NCI-H146 (cell line): ENCODE data around the gene RCSD1.

ENCODE experiments used
- DNase-seq: peaks from one replicate; lab custom pipeline; 2025; lab: John Stamatoyannopoulos, UW

RCSD1 gene

DNA sequence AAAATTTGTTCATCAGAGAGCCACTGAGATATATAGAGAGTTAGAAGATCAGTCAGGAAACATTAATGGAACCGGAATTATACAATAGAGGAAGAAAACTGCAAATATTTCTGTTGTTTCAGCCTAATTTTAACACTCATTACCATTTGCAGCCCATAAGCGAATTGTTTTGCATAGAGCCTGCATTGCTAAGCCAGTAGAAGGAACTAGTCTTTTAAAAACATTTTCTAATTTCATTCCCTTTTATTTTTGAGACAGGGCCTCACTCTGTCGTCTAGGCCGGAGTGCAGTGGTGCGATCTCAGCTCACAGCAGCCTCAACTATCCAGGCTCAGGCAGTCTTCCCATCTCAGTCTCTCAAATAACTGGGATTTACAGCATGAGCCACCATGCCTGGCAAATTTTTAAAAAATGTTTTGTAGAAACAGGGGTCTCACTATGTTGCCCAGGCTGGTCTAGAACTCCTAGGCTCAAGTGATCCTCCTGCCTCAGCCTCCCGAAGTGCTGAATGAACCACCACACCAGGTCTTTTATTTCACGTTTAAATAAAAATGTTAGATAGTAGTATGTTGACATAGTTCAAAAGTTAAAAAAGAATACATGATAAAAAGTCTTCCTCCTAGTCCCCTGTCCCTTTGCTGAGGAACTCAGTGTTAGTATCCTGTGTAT lies 117.1 kb downstream of the RCSD1 start:
- no peak for DNase-seq

DNA sequence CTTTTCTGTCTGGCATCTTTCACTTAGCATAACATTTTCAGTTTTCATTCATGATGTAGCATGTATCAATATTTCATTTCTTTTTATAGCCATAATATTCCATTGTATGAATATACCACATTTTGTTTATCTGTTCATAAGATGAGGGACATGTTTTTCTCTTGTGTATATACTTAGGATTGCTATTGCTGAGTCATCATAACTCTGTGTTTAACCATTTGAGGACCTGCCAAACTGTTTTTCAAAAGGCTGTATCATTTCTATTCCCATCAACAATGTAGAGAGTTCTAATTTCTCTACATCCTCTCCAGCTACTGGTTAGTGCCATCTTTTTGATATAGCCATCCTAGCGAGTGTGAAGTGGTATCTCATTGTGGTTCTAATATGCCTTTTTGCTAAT lies 118.0 kb downstream of the RCSD1 start:
- no peak for DNase-seq

DNA sequence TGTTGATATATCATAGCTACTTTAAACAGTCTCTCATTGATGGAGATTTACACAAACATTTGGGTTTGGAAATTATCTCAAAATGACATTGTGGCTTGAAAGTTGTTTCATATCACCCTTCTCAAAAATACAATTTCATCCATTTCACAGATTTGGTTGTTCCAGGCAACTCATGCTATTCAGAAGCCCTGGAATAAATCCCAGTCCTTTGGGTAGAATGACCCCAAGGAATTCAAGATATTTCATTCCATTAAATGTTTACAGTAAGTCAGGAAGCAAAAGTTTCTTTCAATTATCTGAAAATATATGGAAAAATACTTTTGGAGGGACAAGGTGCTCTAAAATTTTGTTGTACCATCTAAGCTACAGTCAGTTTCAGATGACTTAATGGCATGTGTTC lies 118.9 kb downstream of the RCSD1 start:
- DNase-seq: no peak

DNA sequence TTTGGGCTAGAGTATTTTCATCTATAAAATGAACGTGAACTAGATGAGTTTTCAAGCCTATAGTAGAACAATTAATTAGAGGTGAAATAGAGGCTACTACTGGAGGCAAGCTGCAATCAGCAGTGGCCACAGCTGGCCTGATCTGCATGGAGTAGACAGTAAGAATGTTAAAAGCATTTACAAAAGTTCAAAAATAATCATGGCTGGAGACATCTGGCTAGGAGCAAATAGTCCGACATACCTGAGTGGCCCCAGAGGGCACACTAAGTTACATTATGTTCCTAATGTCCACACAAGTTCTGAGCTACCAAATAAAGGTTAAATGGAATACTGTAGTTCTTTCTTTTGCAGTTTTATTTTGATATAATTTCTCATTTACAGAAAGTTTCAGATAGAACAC lies 119.7 kb downstream of the RCSD1 start:
- DNase-seq: no peak

DNA sequence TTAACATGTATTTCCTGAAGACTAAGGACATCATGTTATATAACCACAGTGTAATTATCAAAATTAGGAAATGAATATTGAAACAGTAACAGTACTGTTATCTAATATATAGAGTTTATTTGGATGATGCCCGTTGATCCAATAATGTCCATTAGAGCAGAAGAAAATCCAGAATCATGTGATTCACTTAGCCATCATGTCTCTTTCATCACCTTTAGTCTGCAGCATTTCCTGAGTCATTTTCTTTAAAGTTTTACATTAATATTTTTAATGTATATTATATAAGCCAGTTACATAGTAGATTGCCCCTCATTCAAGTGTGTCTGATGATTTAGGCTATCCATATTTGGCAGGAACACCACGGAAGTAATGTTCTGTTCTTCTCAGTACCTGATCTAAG lies 120.6 kb downstream of the RCSD1 start:
- DNase-seq: no peak

DNA sequence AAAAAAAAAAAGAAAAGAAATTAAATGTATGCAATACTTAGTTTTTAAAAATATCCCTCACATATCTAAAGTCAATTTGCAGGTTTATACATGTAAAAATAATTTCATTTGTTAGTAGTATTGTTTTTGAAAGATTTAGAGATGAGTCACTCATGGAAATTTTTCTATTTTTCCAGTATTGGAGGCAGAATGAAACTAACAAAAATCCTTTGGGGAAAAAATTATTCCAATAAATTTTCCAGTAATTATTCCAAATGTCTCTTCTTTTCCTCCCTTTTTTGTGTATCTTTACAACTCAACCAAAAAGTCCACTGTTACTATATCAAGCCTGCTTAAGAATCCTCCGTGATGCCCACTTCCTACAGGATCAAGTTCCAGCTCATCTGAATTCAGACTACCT lies 121.6 kb downstream of the RCSD1 start:
- DNase-seq: no peak

DNA sequence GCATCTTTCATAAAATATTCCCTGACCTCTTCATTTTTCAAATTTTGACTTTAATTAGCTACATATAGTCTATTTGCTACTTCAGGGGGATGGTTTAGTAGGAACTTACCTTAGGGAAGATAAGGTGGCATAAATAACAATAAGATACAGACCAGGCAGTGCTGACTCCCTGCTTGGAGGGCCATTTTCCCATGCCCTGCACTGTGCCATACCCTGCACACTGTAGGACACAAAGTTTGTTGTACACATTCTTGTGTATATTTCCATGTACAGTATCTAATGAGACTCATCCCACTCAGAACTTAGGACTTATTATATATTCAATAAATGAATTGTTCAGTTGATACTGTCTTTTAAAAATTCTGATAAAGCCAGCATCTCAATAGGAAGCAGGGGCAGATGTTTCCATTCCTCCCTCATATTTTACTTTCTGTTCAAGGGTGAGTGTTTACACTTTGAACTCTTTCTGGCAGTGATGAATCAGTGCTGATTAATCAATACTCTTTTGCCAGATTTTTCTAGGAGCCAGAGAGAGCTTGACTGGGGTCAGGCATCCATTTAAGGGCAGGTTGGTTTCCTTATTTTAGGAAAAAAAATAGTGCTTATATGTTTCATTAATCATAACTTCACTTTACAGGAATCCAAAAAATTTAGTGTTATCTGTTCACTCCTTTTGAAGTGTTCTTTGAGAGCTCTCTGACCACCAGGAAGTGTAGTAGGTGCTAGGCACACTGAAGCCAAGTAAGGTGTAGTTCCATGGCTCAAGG lies 122.4 kb downstream of the RCSD1 start:
- DNase-seq: no peak

DNA sequence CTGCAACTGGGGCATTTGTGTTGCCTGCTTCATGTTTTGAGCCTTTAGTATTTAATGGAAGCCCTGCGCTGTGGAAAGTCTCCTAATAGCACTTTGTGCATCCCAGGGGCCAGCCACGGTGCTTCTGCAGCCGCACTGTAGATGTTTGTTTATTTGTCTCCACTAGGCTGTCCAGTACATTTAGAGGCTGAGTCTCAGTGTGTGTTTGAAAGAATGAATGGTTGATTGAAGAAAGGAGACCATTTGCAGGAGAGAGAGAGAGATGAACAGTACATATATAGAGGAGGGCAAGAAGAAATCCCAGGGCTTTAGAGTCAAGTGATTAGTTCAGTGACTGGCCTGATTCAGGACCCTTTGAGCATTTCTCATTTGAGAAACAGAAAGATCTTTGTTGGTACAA lies 125.6 kb downstream of the RCSD1 start:
- no peak for DNase-seq
